Measurements from ENCODE around the gene APH1A.

GRCh38 chr1:150227228-150227627, 41.6 kb downstream of the APH1A start:
- TF ChIP-seq CTCF (IDR thresholded peaks at IDR 0.05 in 2 of 3, conservative IDR thresholded peaks at IDR 0.05 in 1 of 3; ENCODE audit: borderline replicate concordance in 1 of 3, insufficient read depth in 1 of 3, low read depth in 2 of 3, low read length in 2 of 3) (no peak), POLR2A (IDR thresholded peaks at IDR 0.05; ENCODE audit: borderline replicate concordance, extremely low read depth, insufficient read depth, insufficient read length) (no peak), YY1 (IDR thresholded peaks at IDR 0.05; ENCODE audit: extremely low read depth, insufficient replicate concordance, low read depth, low read length) (no peak), EZH2 (IDR thresholded peaks at IDR 0.05) (no peak), SP1 (IDR thresholded peaks at IDR 0.05; ENCODE audit: low read depth) (no peak)
